SK-N-SH (cell line): ENCODE data around the gene KRT84. TPM values are rescaled to one million over a fixed set of nuclear protein-coding genes. Genes with fewer than 3 reads are reported as not detected.

Experiments used
- CTCF ChIA-PET: fragments of 300-600, 350-600 bp; formaldehyde crosslinking; extraction: SDS; loops from one replicate; lab custom pipeline; 2021; lab: Yijun Ruan, JAX
- POLR2A ChIA-PET: fragments of 350-600 bp; sonication (Branson Sonifier 250); formaldehyde crosslinking; extraction: SDS; loops from one replicate; lab custom pipeline; 2020; ENCODE audit warnings: antibody characterized with exemption, inconsistent platforms; lab: Yijun Ruan, JAX
- DNase-seq: peaks from one replicate; pipeline ENCODE4 v3.0.0; 2012
- H2AFZ ChIP-seq: fragments of 200-600 bp; sonication (generic); 2 replicates; pipeline ENCODE4 v1.8.1; 2016; ENCODE audit warnings: antibody characterized with exemption, mild to moderate bottlenecking, low read depth
- H3F3A ChIP-seq: fragments of 200-600 bp; sonication (generic); replicated peaks from 2 replicates; pipeline ENCODE3; 2016; ENCODE audit warnings: antibody characterized with exemption, mild to moderate bottlenecking; ENCODE audit not compliant: insufficient read depth
- H3K27ac ChIP-seq, 2 experiments: fragments of 200-500 bp in 1 of 2; fragments of 200-600 bp in 1 of 2; sonication (Bioruptor generic) in 1 of 2; sonication (generic), shearing (Covaris generic) in 1 of 2; 2 replicates each; pipeline versions ENCODE4 v1.5.1 to v1.6.1; 2014 to 2016; ENCODE audit warnings: low read depth in 2 of 2, inconsistent platforms in 1 of 2, low read length in 1 of 2, mild to moderate bottlenecking in 1 of 2, mixed read lengths in 1 of 2
- H3K27me3 ChIP-seq: fragments of 200-600 bp; sonication (generic), shearing (Covaris generic); 2 replicates; pipeline ENCODE4 v1.6.1; 2016; ENCODE audit warnings: mixed run types; ENCODE audit not compliant: insufficient read depth
- H3K36me3 ChIP-seq, 2 experiments: fragments of 200-500 bp in 1 of 2; fragments of 200-600 bp in 1 of 2; sonication (Bioruptor generic) in 1 of 2; sonication (generic) in 1 of 2; replicated peaks in 1 of 2; 2 replicates each; pipeline versions ENCODE3 to v1.5.1; 2014 to 2016; ENCODE audit warnings: low read length in 1 of 2, mild to moderate bottlenecking in 1 of 2; ENCODE audit not compliant: insufficient read depth in 2 of 2, control insufficient read depth in 1 of 2
- H3K4me1 ChIP-seq, 2 experiments: fragments of 200-500 bp in 1 of 2; fragments of 200-600 bp in 1 of 2; sonication (Bioruptor generic) in 1 of 2; sonication (generic), shearing (Covaris generic) in 1 of 2; 2 replicates each; pipeline versions ENCODE4 v1.5.1 to v1.6.1; 2014 to 2016; ENCODE audit warnings: low read depth in 1 of 2, low read length in 1 of 2, mixed run types in 1 of 2; ENCODE audit not compliant: insufficient read depth in 2 of 2, control insufficient read depth in 1 of 2
- H3K4me2 ChIP-seq: fragments of 200-600 bp; sonication (generic), shearing (Covaris generic); 2 replicates; pipeline ENCODE4 v1.6.1; 2017; ENCODE audit warnings: mixed run types
- H3K4me3 ChIP-seq, 2 experiments: fragments of 200-500 bp in 1 of 2; fragments of 200-600 bp in 1 of 2; sonication (Bioruptor generic) in 1 of 2; sonication (generic), shearing (Covaris generic) in 1 of 2; 2 replicates each; pipeline versions ENCODE4 v1.5.1 to v1.8.1; 2014 to 2016; ENCODE audit warnings: low read depth in 2 of 2, inconsistent platforms in 1 of 2, low read length in 1 of 2, mild to moderate bottlenecking in 1 of 2, mixed read lengths in 1 of 2, moderate library complexity in 1 of 2
- H3K79me2 ChIP-seq: fragments of 200-600 bp; sonication (generic); 2 replicates; pipeline ENCODE4 v1.8.1; 2017; ENCODE audit warnings: mild to moderate bottlenecking; ENCODE audit not compliant: insufficient read depth
- H3K9ac ChIP-seq: fragments of 200-600 bp; sonication (generic); 2 replicates; pipeline ENCODE4 v1.6.1; 2017; ENCODE audit warnings: mixed run types
- H3K9me2 ChIP-seq: fragments of 200-600 bp; sonication (generic); 2 replicates; pipeline ENCODE4 v1.6.1; 2017; ENCODE audit warnings: mixed run types
- H3K9me3 ChIP-seq: fragments of 200-600 bp; sonication (generic); 2 replicates; pipeline ENCODE4 v1.6.1; 2017; ENCODE audit warnings: mixed run types, mild to moderate bottlenecking, moderate library complexity
- H4K20me1 ChIP-seq: fragments of 200-600 bp; sonication (generic); 2 replicates; pipeline ENCODE4 v1.6.1; 2017; ENCODE audit warnings: mild to moderate bottlenecking, mixed run types; ENCODE audit not compliant: insufficient read depth
- ELF1 ChIP-seq: IDR thresholded peaks from 2 replicates; pipeline ENCODE4 v1.4.0; 2012
- EZH2phosphoT487 ChIP-seq: fragments of 200-600 bp; sonication (generic); IDR thresholded peaks from 2 replicates; pipeline ENCODE4 v1.6.1; 2017; ENCODE audit warnings: low read depth, mixed run types, mild to moderate bottlenecking, antibody characterized with exemption, moderate library complexity, borderline replicate concordance
- FOXJ3 ChIP-seq: sonication (generic); formaldehyde crosslinking; IDR thresholded peaks from 2 replicates; pipeline ENCODE4 v1.5.1; 2020; ENCODE audit warnings: mild to moderate bottlenecking, missing genetic modification reagents
- FOXM1 ChIP-seq: IDR thresholded peaks from 2 replicates; pipeline ENCODE4 v1.4.0; 2012; ENCODE audit warnings: low read depth, mild to moderate bottlenecking
- GABPA ChIP-seq: IDR thresholded peaks from 2 replicates; pipeline ENCODE4 v1.4.0; 2012; ENCODE audit warnings: low read depth, mild to moderate bottlenecking
- GATA2 ChIP-seq: sonication (generic); formaldehyde crosslinking; IDR thresholded peaks from 2 replicates; pipeline ENCODE4 v1.5.0; 2020; ENCODE audit warnings: mild to moderate bottlenecking, missing genetic modification reagents
- JUND ChIP-seq: IDR thresholded peaks from 2 replicates; pipeline ENCODE4 v1.4.0; 2012
- MEF2A ChIP-seq: IDR thresholded peaks from 2 replicates; pipeline ENCODE4 v1.4.0; 2012; ENCODE audit warnings: low read depth, borderline replicate concordance
- MXI1 ChIP-seq: IDR thresholded peaks from 2 replicates; pipeline ENCODE4 v1.6.1; 2012; ENCODE audit warnings: mild to moderate bottlenecking, low read depth, low read length, improper control_type of control experiment
- POLR2AphosphoS5 ChIP-seq: IDR thresholded peaks from 2 replicates; pipeline ENCODE4 v1.6.1; 2012; ENCODE audit warnings: low read depth, low read length
- RAD21 ChIP-seq: IDR thresholded peaks from 2 replicates; pipeline ENCODE4 v1.6.1; 2012; ENCODE audit warnings: mild to moderate bottlenecking, low read length
- RFX5 ChIP-seq: IDR thresholded peaks from 2 replicates; pipeline ENCODE4 v1.6.1; 2012; ENCODE audit warnings: mild to moderate bottlenecking, improper control_type of control experiment, low read length
- RXRA ChIP-seq: IDR thresholded peaks from 2 replicates; pipeline ENCODE4 v1.4.0; 2012; ENCODE audit warnings: low read depth, mild to moderate bottlenecking, borderline replicate concordance
- SIN3A ChIP-seq: IDR thresholded peaks from 2 replicates; pipeline ENCODE4 v1.6.1; 2012; ENCODE audit warnings: low read depth, mild to moderate bottlenecking, low read length, moderate library complexity, borderline replicate concordance
- TEAD4 ChIP-seq: IDR thresholded peaks from 2 replicates; pipeline ENCODE4 v1.4.0; 2012; ENCODE audit warnings: mild to moderate bottlenecking, borderline replicate concordance; ENCODE audit not compliant: insufficient read depth
- WGBS: methylation state at CpG from one replicate; pipeline ENCODE4 v1.1.6; 2017; ENCODE audit warnings: low lambda C conversion rate; 5-methylcytosine and 5-hydroxymethylcytosine counted together
- polyA plus RNA-seq, 3 experiments: library from polyadenylated mRNA; depleted of rRNA; stranded (reverse); fragments of >200 nt; gene quantifications; 2 replicates each; pipeline ENCODE4 v1.2.3, GENCODE V29; 2012
- TF ChIP-seq, protein P1 (sequence below): IDR thresholded peaks from 2 replicates; pipeline ENCODE4 v1.4.0; 2012; ENCODE audit warnings: low read depth, borderline replicate concordance
- TF ChIP-seq, protein P2 (sequence below): IDR thresholded peaks from 2 replicates; pipeline ENCODE4 v1.4.0; 2012; ENCODE audit warnings: low read depth
- TF ChIP-seq, protein P3 (sequence below): fragments of 150-350 bp; IDR thresholded peaks from 2 replicates; pipeline ENCODE4 v1.6.1; 2016; ENCODE audit warnings: mild to moderate bottlenecking, low read depth, low read length

Gene KRT84
- polyA plus RNA-seq, 1 of the 3 experiments (the other 2 are of a cell fraction): not detected

DNA sequence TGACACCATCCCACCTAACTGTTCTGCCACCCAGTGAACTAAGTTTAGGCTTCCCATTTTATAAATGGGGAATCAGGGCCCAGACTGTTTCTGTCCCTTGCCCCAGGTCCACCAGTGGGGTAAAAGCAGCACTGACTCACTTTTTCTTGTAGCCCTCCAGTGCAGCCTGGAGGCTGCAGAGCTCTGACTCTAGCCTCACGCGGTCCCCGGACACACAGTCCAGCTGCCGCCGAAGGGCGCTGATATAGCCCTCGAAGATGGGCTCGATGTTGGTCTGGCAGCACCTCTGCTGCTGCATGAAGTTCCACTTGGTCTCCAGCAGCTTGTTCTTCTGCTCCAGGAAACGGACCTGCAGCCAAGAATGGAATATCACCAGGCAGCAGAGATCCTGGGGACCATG, 18.1 kb upstream of the KRT84 start:
- no peaks in the 10 kb centered on the region for H4K20me1 ChIP-seq
- H3K4me2 ChIP-seq: no peak overlapping the region
- DNase-seq: no peak
- H3K36me3 ChIP-seq: no peaks in the 10 kb centered on the region
- H2AFZ ChIP-seq: no peak overlapping the region
- CTCF ChIA-PET: interaction anchor here (1.7 to 2.2 kb wide), 2 partner anchors 10 to 12 kb away, joined by 4 to 8 read pairs; no protein-coding TSS in a partner anchor
- H3K9ac ChIP-seq: no peak overlapping the region
- H3K4me3 ChIP-seq: no peak overlapping the region
- no peaks in the 10 kb centered on the region for H3K79me2 ChIP-seq
- 37% methylated on average over 2 of the region's 9 CpGs for WGBS
- H3K27me3 ChIP-seq: peaks cover 31% of the 10 kb centered on the region
- no peak overlapping the region for H3K27ac ChIP-seq
- TF ChIP-seq TEAD4 (no peak), ELF1 (no peak), EZH2phosphoT487 (no peak), RFX5 (no peak), SIN3A (no peak), MXI1 (no peak), FOXJ3 (CRISPR knock-in tag) (no peak), GABPA (no peak)
- TF ChIP-seq, protein P1, sequence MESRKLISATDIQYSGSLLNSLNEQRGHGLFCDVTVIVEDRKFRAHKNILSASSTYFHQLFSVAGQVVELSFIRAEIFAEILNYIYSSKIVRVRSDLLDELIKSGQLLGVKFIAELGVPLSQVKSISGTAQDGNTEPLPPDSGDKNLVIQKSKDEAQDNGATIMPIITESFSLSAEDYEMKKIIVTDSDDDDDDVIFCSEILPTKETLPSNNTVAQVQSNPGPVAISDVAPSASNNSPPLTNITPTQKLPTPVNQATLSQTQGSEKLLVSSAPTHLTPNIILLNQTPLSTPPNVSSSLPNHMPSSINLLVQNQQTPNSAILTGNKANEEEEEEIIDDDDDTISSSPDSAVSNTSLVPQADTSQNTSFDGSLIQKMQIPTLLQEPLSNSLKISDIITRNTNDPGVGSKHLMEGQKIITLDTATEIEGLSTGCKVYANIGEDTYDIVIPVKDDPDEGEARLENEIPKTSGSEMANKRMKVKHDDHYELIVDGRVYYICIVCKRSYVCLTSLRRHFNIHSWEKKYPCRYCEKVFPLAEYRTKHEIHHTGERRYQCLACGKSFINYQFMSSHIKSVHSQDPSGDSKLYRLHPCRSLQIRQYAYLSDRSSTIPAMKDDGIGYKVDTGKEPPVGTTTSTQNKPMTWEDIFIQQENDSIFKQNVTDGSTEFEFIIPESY: no peak
- TF ChIP-seq, protein P2, sequence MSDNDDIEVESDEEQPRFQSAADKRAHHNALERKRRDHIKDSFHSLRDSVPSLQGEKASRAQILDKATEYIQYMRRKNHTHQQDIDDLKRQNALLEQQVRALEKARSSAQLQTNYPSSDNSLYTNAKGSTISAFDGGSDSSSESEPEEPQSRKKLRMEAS: no peak
- TF ChIP-seq, all 33 proteins: peak for 0
- H3F3A ChIP-seq: no peaks in the 10 kb centered on the region
- H3K9me2 ChIP-seq: no peaks in the 10 kb centered on the region
- H3K9me3 ChIP-seq: no peaks in the 10 kb centered on the region
- H3K4me1 ChIP-seq: no peaks in the 10 kb centered on the region
- POLR2A ChIA-PET: no interaction called here

DNA sequence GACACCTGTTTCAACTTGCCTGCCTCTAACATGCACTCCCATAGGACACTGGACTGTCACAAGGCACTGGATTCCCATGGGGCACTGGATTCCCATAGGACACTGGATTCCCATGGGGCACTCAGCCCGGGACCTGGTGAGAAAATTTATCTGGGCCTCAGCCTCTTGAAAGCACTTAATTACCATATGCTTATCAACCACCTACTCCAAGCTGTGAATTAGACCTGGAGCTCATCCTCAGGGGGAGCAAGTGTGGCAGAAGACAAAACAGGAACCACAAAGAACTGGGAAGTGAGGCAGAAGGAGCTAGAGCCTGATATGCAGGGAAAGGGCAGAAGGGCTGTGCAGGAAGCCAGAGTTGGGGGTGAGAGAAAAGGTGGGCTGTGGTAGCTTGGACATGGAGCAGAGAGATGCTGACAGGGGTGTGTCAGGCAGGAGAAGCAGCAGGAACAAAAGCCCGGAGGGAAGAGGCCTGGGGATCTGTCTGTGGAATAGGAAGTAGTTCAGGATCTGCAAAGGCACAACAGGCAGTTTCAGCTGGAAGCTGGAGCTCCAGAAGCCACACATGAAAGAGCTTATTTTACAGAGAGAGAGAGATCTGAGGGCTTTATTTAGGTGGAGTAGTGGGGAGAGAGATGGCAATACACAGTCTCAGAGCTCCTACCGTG, 17.6 kb upstream of the KRT84 start:
- Histone ChIP-seq H3K4me1 (no peaks in the 10 kb centered on the region), H3K9me2 (no peaks in the 10 kb centered on the region), H3K79me2 (no peaks in the 10 kb centered on the region), H3K36me3 (no peaks in the 10 kb centered on the region), H2AFZ (no peak overlapping the region), H3K27ac (no peak overlapping the region), H3K9me3 (no peaks in the 10 kb centered on the region), H3K4me3 (no peak overlapping the region), H3K4me2 (no peak overlapping the region), H3K27me3 (peaks cover 34% of the 10 kb centered on the region), H3K9ac (no peak overlapping the region), H3F3A (no peaks in the 10 kb centered on the region), H4K20me1 (no peaks in the 10 kb centered on the region)
- no peak for DNase-seq
- CTCF ChIA-PET: interaction anchor here (1.1 to 2.2 kb wide), 3 partner anchors 11 to 477 kb away, joined by 3 to 8 read pairs (median 4); no protein-coding TSS in a partner anchor
- TF ChIP-seq POLR2AphosphoS5 (no peak), FOXM1 (no peak), MEF2A (no peak), GATA2 (no peak), RXRA (no peak), SIN3A (no peak), RAD21 (no peak), GABPA (no peak), EZH2phosphoT487 (no peak), JUND (no peak)
- TF ChIP-seq, protein P3, sequence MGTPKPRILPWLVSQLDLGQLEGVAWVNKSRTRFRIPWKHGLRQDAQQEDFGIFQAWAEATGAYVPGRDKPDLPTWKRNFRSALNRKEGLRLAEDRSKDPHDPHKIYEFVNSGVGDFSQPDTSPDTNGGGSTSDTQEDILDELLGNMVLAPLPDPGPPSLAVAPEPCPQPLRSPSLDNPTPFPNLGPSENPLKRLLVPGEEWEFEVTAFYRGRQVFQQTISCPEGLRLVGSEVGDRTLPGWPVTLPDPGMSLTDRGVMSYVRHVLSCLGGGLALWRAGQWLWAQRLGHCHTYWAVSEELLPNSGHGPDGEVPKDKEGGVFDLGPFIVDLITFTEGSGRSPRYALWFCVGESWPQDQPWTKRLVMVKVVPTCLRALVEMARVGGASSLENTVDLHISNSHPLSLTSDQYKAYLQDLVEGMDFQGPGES: no peak
- TF ChIP-seq, protein P1: no peak
- POLR2A ChIA-PET: no interaction called here
- 22% methylated on average over 3 of the region's 3 CpGs for WGBS
